Stimulated activated CD4-positive, alpha-beta T cell treated with anti-CD3 and anti-CD28 coated beads, Interleukin-1b, Interleukin-23, amount 100 ng/mL, for 4 hours (primary cell): ENCODE data around the gene NDUFS6.
"Not testable (repeated sequence)": the region's sequence is repeated elsewhere in the genome, so short reads cannot be mapped to it uniquely, and the experiment has no call there.

Source experiments
- DNase-seq, 2 donors: peaks; one replicate each; pipeline ENCODE4 v3.0.0-alpha.2; 2020; ENCODE audit warnings: low read depth in 2 of 2

Gene NDUFS6

DNA sequence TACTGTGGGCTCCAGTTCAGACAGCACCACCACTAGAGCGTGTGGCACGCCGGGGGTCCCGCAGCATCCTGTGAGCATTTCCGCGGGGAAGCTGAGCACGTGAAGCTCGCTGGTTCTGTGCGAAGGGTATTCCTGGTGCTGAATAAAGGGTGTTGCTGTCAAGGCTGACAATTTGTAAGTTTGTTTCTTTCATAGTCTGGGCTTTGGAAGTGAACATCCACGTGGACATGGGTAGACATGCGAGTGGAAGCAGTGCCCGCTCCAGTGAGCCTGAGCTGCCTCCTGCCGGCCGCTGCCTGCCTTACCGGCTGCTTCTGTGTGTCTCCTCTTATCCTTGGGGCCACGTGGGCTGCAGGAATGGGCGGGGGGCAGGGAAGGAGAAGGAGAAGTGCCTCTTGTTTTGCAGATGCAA, 14.7 kb downstream of the NDUFS6 start:
- no peak for DNase-seq

DNA sequence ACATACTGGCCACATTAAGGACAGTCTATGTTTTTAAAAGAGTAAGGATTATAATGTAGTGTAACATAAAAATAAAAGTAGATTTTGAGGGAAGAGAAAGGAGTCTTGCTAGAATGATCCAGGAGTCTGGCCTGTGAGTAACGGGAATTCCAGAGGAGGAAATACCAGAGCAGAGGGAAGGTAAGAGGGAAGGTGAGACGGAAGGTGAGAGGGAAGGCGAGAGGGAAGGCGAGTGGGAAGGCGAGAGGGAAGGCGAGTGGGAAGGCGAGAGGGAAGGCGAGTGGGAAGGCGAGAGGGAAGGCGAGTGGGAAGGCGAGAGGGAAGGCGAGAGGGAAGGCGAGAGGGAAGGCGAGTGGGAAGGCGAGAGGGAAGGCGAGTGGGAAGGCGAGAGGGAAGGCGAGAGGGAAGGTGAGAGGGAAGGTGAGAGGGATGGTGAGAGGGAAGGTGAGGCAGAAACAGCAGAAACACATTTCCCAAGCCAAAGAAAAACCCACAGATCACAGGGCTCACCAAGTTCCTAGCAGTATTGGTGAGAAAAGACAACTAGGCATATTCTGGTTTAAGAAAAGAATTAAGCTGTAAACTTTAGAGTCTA, 15.4 kb downstream of the NDUFS6 start:
- not testable (repeated sequence) for DNase-seq

DNA sequence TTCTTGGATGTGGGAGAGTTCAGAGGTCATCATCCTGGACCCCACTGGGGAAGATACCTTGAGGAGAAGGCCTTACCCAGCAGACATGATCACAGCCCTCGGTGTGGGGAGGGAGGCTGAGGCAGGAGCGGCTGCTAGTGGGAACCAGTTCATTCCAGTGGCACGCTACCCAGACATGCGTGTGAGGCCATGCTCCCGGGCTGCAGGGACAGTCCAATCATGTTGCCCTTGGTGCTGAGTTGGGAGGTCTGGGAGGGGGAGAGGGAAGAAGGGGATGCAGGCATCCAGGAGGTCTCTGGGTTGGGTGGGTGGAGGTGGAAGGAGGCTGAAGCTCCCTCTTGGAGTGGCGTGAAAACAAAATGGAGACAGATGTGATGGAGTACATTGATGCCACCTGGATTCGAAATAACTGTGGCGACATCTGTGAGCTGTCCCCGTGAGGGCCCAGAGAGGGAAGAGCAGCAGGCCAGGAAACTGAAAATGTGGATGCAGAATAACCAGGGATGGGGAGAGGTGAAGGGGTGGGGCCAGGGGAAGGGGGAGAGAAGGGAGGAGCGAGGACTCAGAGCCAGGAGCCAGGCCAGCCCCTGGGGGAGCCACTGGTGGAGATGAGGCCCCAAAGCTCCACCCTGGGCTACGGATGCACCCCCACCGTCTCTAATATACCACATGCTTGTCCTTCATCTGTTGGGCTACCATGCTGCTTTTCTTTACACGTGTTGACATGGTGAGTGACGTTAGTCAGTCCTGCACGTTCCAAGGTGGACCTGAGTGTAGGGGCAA, 16.2 kb downstream of the NDUFS6 start:
- DNase-seq = no peak

DNA sequence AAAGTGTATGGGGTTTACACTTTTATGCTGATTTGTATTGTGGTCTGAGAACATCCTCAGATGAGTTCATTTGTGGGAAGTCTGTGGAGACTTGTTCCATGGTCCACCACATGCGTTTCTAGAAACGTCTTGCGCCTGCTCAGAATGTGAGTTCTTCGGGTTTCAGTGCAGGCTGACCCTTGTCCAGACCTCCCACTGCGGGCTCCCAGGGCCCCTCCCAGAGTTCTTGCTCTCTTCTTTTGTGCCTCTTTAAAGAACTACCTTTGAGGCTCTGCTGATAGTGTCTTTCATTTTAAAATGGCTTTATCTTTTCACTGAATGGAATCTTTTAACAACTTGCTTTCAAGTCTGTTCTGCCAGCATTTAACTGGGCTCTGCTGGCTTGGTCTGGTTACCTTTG, 17.6 kb downstream of the NDUFS6 start:
- DNase-seq = no peak

DNA sequence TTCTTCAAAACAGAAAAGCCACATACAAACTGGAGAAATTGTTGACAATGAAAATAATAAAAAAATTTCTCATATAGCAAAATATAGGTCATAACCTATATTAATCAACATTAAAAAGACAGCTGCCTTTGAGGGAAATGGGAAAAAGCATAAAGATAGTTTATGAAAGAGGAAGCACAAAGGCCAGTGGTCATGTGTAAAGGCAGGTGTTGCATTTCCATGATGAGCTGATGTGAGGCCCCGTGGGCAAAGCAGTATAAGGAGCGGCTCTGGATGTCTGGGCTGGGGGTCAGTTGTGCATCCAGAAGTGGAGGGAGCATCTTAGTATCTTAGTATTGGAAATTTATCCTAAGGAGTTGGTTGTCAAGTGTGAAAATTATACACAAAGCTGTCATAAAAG, 18.3 kb downstream of the NDUFS6 start:
- no peak for DNase-seq

DNA sequence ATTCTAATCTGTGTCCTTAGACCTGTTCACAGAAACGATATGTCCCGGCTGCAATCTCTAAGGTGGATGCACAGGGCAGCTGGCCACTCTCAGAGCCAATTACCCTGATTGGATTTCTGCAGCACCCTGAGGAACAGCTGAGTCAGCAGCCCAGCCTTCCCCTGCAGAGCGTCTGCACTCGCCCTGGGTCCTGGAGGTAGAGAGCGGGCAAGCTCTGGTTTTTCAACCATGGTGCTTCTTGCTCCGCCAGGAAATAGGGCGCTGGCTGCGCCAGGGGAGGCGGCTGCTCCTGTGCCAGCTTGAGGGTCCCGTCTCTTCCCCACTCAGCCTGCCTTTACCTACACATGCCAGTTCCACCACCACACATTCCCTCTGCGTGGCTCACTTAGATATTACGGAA, 19.2 kb downstream of the NDUFS6 start:
- no peak for DNase-seq

DNA sequence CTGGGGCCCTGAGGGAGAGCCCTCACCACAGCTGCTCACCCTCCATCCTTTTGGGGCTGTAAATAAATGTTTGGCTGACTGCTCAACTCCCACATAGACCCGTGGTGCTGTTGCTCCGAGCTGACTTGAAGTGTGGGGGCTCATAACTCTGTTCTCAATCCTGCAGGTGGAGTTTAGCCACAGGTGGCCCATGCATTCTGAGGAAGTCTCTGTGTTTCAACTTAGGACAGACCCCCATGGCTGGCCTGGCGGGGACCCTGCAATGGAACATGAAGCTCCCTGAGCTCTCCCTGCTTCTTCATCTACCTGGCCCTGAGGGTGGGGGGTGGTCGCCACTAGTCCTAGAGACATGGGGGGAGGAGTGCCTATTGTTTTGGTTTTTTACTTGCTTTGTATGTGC, 19.7 kb downstream of the NDUFS6 start:
- no peak for DNase-seq

DNA sequence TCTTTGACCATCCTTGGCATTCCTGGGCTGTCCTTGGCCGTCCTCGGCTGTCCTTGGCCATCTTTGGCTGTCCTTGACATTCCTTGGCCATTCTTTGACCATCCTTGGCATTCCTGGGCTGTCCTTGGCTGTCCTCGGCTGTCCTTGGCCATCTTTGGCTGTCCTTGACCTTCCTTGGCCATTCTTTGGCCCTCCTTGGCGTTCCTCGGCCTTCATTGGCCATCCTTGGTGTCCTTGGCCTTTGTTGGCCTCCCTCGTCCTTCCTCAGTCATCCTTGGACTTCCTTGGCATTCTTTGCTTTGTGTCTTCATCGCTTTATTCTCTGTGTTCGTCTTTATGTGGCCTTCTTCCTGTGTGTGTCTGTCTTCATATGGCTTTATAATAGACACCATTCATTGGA, 20.7 kb downstream of the NDUFS6 start:
- DNase-seq = no peak

DNA sequence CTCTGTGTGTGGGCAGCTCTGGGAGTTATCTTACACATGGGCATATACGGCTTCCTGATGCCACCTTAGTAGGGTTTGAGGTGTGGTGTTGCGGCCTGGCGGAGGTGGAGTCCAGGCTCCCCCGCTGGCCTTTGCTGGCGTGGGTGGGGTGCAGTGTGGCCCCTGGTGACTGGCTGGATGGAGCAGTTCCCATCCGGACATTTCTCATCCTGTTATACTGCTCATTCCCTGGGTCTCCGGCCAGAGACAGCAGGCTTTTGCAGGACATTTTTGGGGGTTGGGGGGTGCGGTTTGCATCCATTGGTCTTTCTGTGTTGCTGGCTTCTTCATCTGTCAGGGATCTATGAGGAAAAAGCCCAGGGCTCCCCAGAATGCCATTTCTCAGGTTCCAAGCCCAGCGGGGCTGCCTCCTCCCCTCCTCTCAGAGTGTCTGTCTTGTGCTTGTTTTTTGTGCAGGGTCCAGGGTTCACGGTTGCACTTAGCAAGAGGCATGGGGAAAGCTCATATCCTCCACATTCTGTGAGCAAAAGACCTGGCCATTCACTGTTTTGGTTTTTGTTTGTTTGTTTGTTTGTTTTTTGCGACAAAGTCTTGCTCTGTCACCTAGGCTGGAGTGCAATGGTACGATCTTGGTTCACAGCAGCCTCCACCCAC, 22.3 kb downstream of the NDUFS6 start:
- DNase-seq = no peak

DNA sequence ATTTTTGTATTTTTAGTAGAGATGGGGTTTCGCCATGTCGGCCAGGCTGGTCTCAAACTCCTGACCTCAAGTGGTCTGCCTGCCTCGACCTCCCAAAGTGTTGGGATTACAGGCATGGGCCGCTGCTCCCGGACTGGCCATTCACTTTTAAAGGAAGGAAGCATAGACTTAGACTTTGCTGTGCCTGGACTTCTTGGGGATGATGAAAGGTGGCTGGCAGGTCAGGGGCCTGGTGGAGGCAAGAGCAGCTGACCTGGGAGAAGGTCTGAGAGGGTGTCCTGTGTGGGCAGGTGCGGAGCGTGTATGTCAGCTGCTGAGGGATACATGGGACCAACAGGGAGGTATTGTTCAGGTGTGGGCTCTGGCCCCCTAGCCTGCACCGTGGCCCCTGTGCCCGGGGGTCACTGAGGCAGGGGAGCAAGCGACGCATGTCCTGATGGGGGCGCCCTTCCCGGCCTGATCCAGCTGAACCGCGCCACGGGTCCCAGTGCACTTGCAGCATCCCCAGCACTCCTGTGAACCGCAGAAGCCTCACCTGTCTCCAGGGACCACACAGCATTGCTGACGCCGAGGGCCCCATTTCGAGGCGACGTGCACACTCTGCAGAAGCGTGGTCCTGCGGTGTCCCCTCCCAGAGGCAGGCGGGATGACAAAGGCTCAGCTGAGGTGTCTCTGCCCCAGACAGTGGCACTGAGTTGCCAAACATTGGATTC, 23.1 kb downstream of the NDUFS6 start:
- no peak for DNase-seq

DNA sequence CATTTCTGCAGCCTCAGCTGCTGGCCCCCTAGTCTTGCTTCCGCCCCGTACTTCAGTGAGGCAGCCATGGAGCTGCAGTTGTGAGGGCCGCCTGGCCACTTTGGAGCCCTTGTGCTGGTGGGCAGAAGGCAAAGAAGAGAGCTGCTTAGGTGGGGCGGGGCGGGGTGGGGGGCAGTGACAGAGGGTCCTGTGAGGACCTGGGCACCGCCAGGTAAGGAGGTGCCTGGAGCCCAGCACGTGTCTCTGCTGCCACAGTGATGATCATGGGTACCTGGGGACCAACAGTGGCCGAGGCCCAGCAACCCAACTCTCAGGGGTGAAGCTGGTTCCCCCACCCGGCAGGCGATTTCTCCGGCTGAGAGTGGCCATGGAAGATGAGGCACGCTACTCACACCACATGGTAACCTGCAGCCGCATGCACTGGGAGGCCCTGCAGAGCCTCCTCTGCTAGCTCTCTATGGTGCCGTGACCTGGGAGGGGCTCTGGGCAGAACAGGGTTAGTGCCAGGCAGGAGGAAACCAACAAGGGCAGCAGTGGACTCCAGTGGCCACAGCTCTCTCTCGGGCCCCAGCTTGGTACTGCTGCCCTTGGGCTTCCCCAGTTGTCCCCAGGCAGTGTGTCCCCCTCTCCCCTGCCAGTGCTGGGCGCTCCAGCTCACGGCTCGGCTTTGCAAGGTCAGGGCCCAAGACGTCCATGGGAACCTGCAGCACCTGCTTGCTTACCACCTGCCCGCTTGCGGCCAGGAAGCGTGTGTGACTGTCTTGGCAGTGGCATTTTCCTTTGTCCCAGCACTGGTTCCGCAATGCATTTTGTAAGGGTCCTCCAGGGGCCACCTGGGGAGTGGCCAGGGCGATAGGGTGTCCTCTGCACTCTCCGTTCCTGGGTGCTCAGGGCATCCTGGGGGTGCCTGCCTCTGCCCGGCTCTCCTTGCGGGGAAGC, 24.0 kb downstream of the NDUFS6 start:
- DNase-seq = no peak

DNA sequence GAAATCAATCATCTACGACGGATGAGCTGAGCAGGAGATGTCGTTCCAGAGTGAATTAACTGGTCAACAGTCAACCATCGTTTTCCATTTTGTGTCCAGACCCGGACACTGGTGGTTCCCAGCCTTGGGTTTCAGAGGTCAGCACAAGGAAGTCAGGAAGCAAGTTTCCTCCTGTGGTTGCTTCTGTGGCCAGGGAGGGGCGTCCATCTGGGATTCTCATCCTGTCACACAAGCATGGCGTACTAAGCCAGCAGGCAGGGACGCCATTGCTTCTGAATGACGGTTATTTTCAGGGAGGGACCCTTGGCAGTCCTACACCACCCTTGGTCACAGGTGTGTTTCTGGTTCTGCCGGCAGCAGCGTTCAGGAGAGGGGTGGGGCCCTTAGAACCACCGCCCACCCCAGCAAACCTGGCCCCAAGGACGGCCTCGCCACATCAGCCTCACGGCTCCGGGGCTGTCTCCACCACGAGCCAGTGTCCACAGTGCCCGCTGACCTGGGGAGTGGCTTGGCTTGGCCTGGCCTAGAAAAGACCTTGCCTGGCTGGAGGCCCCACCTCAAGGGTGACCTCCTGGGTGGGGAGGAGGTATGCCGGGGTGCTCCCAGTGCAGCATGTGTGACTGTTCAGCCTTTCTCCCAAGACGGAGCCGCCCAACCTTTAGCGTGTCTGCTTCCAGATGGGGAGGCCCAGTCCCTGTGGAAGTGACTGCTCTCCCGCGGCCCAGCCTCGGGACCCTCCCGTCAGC, 25.2 kb downstream of the NDUFS6 start:
- no peak for DNase-seq

DNA sequence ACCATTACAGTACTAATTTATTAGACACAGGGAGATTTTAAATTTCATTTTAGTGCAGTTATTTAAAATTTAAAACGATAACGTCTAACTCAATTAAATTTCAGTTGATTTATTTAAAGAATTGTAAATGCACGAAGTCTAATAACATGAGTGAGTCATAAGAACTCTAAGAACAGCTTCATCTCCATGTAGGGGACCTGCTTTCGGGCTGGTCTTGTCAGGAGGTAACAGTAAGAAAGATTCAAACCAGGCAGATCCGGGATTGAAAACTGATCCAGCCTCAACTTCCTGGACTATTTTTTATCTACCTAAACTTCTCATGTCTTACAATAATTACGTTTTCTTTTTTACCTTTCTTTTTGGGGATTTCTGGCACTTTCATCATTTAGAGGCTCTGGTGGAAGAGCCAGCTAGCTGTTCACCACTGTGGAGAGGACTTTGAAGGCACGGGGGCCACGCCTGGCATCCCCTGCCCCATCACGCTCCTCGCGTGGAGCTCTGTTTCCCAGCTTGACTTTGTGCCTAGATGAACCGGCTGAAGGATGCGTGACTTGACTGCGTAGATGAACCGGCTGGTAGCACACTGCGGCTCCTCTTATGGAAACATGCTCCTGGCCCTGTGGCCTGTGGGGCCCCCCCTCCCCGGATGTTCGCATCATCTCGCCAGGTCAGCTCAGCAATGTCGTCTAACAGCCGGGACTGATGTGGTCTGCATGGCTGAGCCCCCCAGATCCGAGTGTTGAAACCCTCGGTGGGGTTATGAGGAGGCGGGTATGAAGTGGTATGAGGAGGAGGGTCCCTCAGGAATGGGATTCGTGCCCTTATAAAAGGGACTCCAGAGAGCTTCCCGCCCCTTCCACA, 26.0 kb downstream of the NDUFS6 start:
- DNase-seq = no peak

DNA sequence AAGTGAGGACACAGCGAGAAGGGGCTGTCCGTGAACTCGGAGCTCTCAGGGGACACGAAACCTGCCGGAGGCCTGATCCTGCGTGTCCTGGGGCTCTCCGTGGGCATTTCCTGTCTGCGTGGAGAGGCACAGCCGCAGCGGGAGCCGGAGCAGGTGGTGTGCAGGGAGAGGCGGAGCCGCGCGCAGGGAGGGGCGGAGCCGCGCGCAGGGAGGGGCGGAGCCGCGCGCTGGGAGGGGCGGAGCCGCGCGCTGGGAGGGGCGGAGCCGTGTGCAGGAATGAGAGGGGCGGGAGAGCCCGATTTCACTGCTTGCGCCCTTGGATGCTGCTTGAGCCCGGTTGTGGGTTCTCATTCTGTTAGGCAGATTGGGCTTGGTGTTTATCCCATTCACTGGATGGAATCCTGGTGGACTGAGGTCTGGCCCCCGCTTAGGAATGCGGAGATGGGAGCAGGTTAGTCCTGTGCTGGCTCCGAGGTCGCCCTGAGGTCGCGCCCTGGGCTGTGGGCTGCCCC, 26.7 kb downstream of the NDUFS6 start:
- DNase-seq = peak in 1 of 2 donors; percentile 2

DNA sequence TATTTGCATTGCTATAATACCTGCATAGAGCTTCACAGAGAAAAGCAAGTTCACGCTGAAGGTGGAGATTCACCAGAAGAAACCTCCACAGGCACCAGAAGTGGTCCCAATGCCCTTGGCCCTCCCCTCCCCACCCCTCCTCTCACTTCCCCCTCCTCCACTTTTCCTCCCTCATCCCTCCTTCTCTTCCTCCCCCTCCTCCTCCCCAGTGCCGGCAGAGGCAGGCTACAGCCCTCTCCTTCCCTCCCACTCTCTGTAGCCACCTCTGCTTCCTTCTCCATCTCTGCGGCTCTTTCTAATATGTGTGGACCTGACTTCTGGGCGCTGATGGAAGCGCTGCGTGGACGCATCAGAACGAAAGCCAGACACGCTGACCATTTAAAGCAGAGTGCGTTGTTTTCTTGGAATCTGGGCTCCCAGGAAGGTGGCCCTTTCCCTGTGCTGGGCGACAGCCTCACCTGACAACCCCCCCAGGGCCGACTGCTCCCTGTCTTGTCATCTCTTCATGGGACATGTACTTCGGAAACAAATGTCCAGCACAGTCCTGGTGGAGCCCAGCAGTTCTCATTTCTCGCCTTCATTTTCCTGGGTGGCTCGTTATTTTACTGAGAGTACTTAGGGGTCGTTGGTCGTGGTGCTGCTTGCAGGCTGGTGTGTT, 29.5 kb downstream of the NDUFS6 start:
- no peak for DNase-seq

DNA sequence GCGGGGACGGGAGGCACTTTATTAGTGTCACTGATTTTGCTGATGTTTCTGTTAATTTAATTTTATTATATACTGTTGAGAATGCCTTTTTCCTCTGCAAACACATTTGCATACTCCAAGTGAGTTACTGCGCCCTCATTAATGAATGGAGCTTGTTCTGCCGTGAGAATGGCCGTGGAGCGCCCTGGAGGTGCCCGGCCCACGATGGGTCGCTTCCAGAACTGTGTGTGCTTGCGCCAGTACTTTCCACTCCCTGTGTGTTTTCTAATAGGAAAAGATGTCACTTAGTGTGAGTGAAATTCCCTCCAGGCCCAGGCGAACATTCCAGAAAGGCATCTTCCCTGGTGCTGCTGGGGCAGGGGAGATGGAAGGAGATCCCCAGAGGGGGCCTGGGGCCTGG, 30.1 kb downstream of the NDUFS6 start:
- no peak for DNase-seq

DNA sequence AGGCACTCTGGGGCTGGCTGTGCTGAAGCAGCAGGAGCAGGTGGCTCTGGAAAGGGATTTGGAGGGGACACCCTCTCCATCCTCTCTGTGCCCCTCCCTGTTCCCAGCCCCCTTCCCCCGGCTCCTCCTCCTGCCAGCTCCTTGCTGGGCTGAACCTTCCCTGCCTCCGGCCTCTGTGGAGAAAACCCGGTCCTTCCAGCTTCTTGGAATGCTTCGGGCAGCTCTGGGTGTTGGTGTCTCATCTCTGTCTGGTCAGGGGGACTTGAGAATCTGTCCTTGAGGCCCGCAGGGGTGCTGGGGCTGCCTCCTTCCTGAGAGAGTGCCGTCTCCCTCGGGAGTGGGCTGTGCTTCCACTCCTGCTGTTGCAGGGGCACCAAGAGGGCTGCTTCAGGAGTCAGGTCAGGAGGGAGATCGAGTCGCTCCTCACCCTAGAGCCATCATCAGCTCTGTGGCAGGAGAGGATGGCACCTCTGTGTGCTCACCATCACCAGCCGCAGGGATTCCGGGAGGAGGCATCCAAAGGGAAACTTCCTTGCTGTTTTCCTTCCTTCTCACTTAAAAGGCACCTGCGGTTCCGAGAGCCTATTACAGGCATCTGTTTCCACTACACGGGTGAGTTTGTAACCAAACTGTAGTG, 30.6 kb downstream of the NDUFS6 start:
- no peak for DNase-seq

DNA sequence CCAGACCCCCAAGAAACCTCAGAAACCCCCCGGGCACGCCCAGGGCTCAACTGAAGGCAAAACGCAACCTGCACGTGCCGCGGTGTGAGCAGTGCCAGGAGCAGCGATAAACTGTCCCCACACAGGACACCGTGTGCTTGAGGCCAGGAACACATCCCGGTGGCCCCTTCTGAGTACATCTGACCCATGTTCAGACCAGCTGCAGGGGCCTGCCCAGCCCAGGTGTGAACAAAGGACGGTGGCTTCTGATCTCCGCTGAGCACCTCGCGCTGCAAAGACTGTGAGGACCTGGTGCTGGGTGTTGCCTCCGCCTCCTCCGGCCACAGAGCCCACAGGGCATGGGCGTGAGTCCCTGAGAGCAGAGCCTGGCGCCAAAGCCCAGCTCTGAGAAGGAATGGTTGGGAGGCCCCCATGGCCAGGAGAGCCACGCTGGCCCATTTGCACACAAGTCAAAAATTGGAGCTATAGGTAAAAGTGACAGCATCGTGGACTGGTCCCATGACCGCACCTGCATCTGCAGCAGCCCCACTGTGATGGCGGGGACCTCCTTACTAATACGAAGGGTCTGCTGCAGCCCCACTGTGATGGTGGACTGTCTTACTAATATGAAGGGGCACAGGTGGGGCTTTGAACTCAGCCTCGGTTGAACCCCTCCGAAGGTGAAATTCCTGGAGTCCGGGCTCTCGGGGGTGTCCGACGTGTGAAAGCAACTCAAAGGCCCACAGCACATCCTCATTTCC, 31.5 kb downstream of the NDUFS6 start:
- DNase-seq = no peak
